Esophagus (tissue), 2 donors: ENCODE results near the gene RND3. TPM values are rescaled to one million over a fixed set of nuclear protein-coding genes. Genes with fewer than 3 reads are reported as not detected.

ENCODE experiments used
- H3K27ac ChIP-seq, 2 donors: one replicate each; pipeline ENCODE4 v1.5.1; 2013; ENCODE audit warnings: low read depth in 2 of 2, mild to moderate bottlenecking in 2 of 2, inconsistent platforms in 1 of 2, low read length in 1 of 2, moderate library complexity in 1 of 2
- H3K27me3 ChIP-seq, 2 donors: one replicate each; pipeline ENCODE4 v1.6.1; 2013; ENCODE audit warnings: low read length in 2 of 2, control low read depth in 1 of 2, mild to moderate bottlenecking in 1 of 2; ENCODE audit not compliant: insufficient read depth in 2 of 2, control insufficient read depth in 1 of 2
- H3K36me3 ChIP-seq, 2 donors: one replicate each; pipeline ENCODE4 v1.6.1; 2013; ENCODE audit warnings: low read length in 1 of 2; ENCODE audit not compliant: control insufficient read depth in 2 of 2, insufficient read depth in 2 of 2
- H3K4me1 ChIP-seq, 2 donors: one replicate each; pipeline ENCODE4 v1.6.1; 2013; ENCODE audit warnings: low read length in 1 of 2; ENCODE audit not compliant: control insufficient read depth in 2 of 2, insufficient read depth in 2 of 2
- H3K4me3 ChIP-seq, 2 donors: one replicate each; pipeline ENCODE4 v1.5.1; 2013; ENCODE audit warnings: low read length in 2 of 2, mild to moderate bottlenecking in 2 of 2, low read depth in 1 of 2, moderate library complexity in 1 of 2
- H3K9me3 ChIP-seq, 2 donors: one replicate each; pipeline ENCODE4 v1.6.1; 2013; ENCODE audit warnings: mild to moderate bottlenecking in 2 of 2, low read depth in 1 of 2, low read length in 1 of 2, moderate library complexity in 1 of 2; ENCODE audit not compliant: control insufficient read depth in 2 of 2, insufficient read depth in 1 of 2
- WGBS, 2 donors: extraction: QIAGEN DNeasy Blood & Tissue Kit; methylation state at CpG; one replicate each; pipeline ENCODE4 v1.1.7; 2013; 5-methylcytosine and 5-hydroxymethylcytosine counted together
- polyA plus RNA-seq, 2 donors: library from polyadenylated mRNA; stranded (reverse); fragments of 200-250 nt; gene quantifications; one replicate each; pipeline ENCODE4 v1.2.3, GENCODE V29; 2013
- donor health status: healthy with polysubstance abuse.
- donor health status: Bipolar disorder and iron deficiency.

The RND3 gene, protein sequence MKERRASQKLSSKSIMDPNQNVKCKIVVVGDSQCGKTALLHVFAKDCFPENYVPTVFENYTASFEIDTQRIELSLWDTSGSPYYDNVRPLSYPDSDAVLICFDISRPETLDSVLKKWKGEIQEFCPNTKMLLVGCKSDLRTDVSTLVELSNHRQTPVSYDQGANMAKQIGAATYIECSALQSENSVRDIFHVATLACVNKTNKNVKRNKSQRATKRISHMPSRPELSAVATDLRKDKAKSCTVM
- polyA plus RNA-seq: 100 to 1,000 TPM in 1 of 2 donors, 10 to 100 TPM in 1; 47.6 to 151 TPM

DNA sequence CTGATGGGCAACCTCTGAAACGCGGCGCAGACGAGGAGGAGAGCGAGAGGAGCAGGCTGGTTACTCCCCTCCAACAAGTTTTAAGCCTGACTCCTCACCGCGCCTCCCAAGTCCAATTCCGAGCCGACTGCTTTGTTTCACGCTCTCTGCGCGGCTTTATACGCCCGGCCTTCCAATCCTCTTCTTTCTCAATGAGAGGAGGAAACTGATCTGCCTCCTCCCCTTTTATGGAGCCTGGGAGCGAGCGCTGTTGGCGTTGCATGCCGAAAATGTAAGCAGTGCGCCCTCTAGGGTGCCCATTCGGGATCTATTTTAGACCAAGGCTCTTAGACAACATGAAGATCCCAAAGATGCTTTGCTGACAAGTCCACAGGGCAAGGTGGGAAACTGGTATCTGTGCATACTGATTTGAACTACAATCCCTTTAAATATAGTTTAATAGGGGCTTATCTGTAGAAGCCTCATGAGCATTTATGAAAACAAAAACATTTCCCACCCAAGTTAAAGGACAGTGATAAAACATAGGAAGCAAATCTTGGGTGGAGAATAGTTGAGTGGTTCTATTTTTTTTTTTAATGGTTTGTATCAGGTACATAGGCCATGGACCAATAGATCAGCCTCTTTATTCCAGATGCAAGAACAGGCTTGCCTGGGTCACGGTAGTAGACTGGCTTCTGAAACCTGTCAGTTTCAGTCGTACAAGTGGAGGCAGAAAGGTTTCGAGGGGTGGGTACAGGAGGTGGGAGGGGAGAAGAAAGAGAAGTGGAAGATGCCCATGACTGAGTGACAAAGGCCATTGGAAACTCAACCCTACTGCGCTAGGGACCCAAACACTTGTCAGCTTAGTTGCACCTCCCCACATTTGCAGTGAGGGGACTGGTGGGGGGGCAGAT lies at the start of gene RND3:
TSS of gene RND3 (minus strand) at position 131 of the 893 bp plus-strand sequence. CDS start 250 bp downstream, outside the sequence.
- Histone ChIP-seq H3K36me3 (no peaks in the 10 kb centered on the region), H3K9me3 (no peaks in the 10 kb centered on the region), H3K4me1 (no peaks in the 10 kb centered on the region), H3K4me3 (peak within 1 kb of the TSS; percentile 82 to 97), H3K27ac (peak within 1 kb of the TSS; percentile 97 to 100), H3K27me3 (no peaks in the 10 kb centered on the region)
- WGBS, 2 donors: 9 to 14% methylated on average over 24 of the region's 24 CpGs

DNA sequence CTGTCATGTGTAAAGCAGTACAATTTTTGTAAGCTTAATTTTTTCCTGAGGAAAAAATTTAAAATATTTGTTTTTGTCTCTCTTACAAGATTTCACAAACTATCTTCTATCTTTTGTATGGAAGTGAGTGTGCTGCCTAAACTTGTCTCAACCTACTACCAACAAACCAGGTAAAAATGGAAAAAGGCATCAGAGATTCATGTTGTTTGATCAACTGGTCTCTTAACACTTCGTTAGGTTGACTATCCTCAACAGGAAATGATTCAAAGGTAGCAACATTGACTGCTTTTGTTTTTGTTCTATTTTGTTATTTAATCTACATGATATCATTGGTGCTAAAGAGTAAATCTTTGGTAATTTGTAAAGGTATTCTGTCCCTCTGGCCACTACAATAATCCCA lies 47.7 kb upstream of the RND3 start:
- Histone ChIP-seq H3K27me3 (no peaks in the 10 kb centered on the region), H3K27ac (no peak overlapping the region), H3K4me3 (no peak overlapping the region), H3K4me1 (no peaks in the 10 kb centered on the region), H3K9me3 (no peaks in the 10 kb centered on the region), H3K36me3 (no peaks in the 10 kb centered on the region)
- WGBS, 2 donors: 46 to 50% methylated on average over 1 of the region's 1 CpG

DNA sequence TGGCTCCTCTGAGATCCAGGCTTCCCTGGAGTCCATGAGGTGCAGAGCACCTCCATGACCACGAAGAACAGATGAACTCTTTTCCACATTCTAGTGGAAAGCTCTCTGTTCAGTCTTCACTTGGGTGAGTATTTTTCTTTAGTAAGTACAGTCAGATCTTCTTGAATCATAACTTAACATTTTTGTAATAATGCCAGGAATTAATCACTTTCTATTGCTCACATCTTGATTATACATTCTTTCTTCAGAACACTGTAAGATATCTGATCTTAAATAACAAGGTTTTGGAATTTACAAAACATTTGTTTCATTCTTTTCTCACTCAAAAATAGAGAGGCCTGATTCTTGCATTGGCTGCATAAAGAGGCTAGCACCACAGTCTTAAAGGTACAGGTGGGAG lies 45.4 kb upstream of the RND3 start:
- Histone ChIP-seq H3K27ac (no peak overlapping the region), H3K36me3 (no peaks in the 10 kb centered on the region), H3K4me3 (no peak overlapping the region), H3K27me3 (no peaks in the 10 kb centered on the region), H3K9me3 (no peaks in the 10 kb centered on the region), H3K4me1 (no peaks in the 10 kb centered on the region)
- 62 to 76% methylated on average over 1 of the region's 1 CpG for WGBS, 2 donors

DNA sequence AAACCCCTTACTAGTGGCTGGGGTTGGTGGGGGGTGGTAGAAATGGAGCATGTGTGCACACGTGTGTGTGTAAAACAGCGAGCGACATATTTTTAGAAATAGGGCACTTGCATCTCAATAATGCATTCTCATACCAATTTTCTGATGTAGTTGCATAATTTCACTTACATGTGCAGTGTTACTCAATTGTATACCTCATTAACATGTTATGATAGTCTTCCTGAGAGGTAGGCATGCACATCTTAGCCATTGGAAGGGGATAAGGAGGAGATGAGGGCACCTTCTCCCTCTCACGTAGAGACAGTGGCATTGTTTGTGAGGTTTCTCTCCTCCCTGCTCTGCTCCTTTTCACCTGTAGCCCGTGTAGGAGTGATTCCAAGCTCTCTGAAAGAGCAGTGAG lies 44.6 kb upstream of the RND3 start:
- Histone ChIP-seq H3K4me1 (no peaks in the 10 kb centered on the region), H3K9me3 (no peaks in the 10 kb centered on the region), H3K27me3 (no peaks in the 10 kb centered on the region), H3K36me3 (no peaks in the 10 kb centered on the region), H3K27ac (no peak overlapping the region), H3K4me3 (no peak overlapping the region)
- 87 to 92% methylated on average over 5 of the region's 5 CpGs for WGBS, 2 donors

DNA sequence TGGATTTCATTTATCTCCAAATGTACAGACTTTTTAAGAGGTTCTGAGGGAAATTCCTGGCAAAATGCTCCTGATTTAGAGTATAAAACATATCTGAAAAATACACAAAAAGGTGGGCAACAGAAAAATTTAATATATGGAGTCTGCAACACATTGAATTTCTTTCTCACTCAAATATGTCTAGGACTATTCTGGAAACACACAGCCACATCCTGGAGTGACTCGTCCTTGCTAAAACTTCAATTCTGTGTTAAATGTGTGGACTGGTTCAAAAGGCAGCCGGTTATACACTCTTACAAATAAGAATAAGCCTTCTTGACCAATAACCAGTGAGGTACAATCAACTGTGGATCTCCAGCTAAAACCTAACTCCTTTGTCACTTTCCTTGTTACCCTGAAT lies 44.1 kb upstream of the RND3 start:
- 82 to 85% methylated on average over 2 of the region's 2 CpGs for WGBS, 2 donors

DNA sequence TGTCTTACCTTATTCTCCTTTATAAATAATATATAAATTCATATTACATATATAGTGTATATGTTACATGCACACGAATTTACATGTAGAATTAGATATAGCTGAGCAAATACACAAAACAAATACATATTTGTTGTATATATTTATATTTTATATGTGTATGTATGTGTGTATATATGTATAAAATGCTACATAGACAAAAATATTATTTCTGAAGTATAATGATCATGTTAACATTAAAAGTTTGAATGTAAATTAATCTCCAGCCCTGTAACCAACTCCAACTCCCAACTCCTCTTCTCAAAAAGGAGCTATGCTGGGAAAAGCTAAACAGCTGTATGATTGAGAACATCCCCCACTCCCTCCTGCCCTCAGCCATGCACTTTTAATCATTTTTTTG lies 42.7 kb upstream of the RND3 start:
- H3K36me3 ChIP-seq: no peaks in the 10 kb centered on the region
- H3K27me3 ChIP-seq: no peaks in the 10 kb centered on the region
- no peak overlapping the region for H3K4me3 ChIP-seq
- H3K9me3 ChIP-seq: no peaks in the 10 kb centered on the region
- WGBS, 2 donors: 76 to 81% methylated on average over 1 of the region's 1 CpG
- H3K4me1 ChIP-seq: no peaks in the 10 kb centered on the region
- no peak overlapping the region for H3K27ac ChIP-seq

More for the DNA sequence above, 44.1 kb upstream of the RND3 start:
- no peaks in the 10 kb centered on the region for H3K27me3 ChIP-seq
- no peak overlapping the region for H3K4me3 ChIP-seq
- no peaks in the 10 kb centered on the region for H3K4me1 ChIP-seq
- H3K27ac ChIP-seq: no peak overlapping the region
- H3K36me3 ChIP-seq: no peaks in the 10 kb centered on the region
- no peaks in the 10 kb centered on the region for H3K9me3 ChIP-seq

DNA sequence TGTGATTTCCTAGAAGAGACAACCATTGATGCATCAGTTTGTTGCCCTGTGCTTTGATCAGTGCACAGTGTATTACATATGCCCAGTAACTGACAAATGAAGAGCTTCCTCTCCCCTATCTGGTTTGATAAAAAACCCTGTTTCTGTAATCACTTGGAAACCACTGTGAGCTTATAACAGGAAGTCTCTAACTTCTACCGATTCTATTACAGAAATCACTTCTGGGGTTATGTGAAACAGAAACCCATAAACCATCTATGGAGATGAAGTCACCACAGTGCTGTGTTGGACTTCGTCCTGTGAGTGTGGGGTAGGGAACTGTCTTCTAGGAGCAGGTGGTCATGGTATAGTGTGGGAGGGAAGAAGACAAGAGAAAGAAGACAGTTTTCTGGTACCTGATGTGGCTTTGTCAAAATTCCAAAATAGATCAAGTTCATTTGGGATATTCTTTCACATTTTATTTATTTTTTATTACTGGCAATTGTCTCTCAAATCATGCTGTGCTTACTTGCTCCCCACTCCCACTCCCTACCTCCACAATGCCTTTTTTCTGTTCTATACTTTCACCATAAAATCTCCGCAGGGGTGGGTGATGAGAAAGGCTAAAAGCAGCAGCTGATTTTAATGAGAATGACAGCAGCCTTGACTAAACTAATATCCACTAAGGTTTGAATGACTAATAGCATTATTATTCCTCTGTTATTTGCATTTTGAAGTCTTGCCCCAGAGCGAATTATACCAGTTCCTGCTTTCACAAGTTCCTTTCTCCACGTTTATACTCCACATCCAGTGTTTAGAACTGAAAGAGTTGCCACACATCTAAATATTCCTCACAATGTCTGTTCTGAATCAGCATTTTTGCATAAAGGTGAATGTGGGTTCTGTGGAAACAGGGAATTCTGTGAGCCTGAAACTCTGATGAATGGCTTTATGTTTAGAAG lies 41.7 kb upstream of the RND3 start:
- Histone ChIP-seq H3K27ac (peak overlapping the region; percentile 72 to 89), H3K4me1 (no peaks in the 10 kb centered on the region), H3K4me3 (no peak overlapping the region), H3K9me3 (no peaks in the 10 kb centered on the region), H3K27me3 (no peaks in the 10 kb centered on the region), H3K36me3 (no peaks in the 10 kb centered on the region)
- WGBS, 2 donors: 32 to 33% methylated on average over 5 of the region's 5 CpGs

DNA sequence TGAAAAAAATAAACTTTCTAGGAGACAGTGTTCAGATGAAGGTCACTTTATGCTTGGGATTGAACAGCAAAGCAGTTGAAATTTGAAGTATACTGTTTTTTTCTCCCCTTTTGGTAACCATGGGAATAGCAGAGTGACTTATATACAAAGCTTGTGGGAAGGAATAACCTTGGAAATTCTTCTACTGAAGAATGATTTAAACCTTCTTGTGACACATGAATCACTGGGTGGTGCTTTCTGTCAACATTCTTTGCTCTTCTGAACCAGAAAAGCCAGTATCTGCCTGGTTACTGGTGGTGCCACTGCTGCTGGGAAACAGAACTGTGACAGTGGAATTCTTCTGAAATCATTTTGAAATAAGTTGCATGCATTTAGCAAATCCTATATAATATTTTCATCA lies 39.4 kb upstream of the RND3 start:
- no peaks in the 10 kb centered on the region for H3K9me3 ChIP-seq
- H3K36me3 ChIP-seq: no peaks in the 10 kb centered on the region
- H3K27me3 ChIP-seq: no peaks in the 10 kb centered on the region
- H3K27ac ChIP-seq: no peak overlapping the region
- H3K4me3 ChIP-seq: no peak overlapping the region
- no peaks in the 10 kb centered on the region for H3K4me1 ChIP-seq

DNA sequence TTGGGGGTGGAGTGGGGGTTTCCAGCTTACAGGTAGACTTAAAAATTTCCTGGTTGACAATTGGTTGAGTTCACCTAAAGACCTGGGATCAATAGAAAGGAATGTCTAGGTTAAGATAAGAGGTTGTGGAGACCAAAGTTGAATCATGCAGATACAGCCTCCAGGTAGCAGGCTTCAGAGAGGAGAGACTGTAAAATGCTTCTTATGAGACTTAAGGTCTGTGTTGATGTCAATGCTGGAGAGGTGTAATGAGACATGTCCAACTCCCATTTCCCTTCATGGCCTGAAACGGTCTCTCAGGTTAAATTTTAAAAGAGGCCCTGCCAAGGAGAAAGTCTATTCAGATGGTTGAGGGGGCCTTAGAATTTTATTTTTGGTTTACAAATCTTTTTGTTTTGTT lies 38.5 kb upstream of the RND3 start:
- Histone ChIP-seq H3K9me3 (no peaks in the 10 kb centered on the region), H3K4me1 (peaks cover 0 to 3% of the 10 kb centered on the region in 2 donors), H3K4me3 (no peak overlapping the region), H3K27ac (peak overlapping the region; percentile 13 to 22), H3K36me3 (no peaks in the 10 kb centered on the region), H3K27me3 (no peaks in the 10 kb centered on the region)
- WGBS, 2 donors: 60 to 73% methylated on average over 1 of the region's 1 CpG
